HK-2 (cell line): ENCODE results near the gene SLC25A21.
"Not testable (repeated sequence)": the region's sequence is repeated elsewhere in the genome, so short reads cannot be mapped to it uniquely, and the experiment has no call there.

Experiments
- DNase-seq: peaks from one replicate; pipeline ENCODE4 v3.0.0-alpha.2; 2018; ENCODE audit not compliant: unreplicated experiment

The SLC25A21 gene

GRCh38 chr14:36986407-36986806, 186.0 kb downstream of the SLC25A21 start:
- DNase-seq, result no peak

GRCh38 chr14:36981832-36982529, 190.4 kb downstream of the SLC25A21 start:
- DNase-seq, result no peak

GRCh38 chr14:36980413-36980812, 192.0 kb downstream of the SLC25A21 start:
- not testable (repeated sequence) for DNase-seq

- DNase-seq, result no peak
Measured at GRCh38 chr14:36979863-36980262, 192.5 kb downstream of the SLC25A21 start.

GRCh38 chr14:36976571-36977023, 195.8 kb downstream of the SLC25A21 start:
- no peak for DNase-seq

GRCh38 chr14:36975834-36976233, 196.6 kb downstream of the SLC25A21 start:
- DNase-seq, result no peak

- DNase-seq, result no peak
Measured at GRCh38 chr14:36974985-36975384, 197.4 kb downstream of the SLC25A21 start.

GRCh38 chr14:36973806-36974442, 198.5 kb downstream of the SLC25A21 start:
- no peak for DNase-seq

GRCh38 chr14:36971263-36971855, 201.0 kb downstream of the SLC25A21 start:
- DNase-seq, result no peak

- no peak for DNase-seq
Measured at GRCh38 chr14:36967892-36968555, 204.4 kb downstream of the SLC25A21 start.

- DNase-seq, result no peak
Measured at GRCh38 chr14:36955967-36956366, 216.4 kb downstream of the SLC25A21 start.

- no peak for DNase-seq
Measured at GRCh38 chr14:36955376-36955775, 217.0 kb downstream of the SLC25A21 start.

GRCh38 chr14:36952689-36953088, 219.7 kb downstream of the SLC25A21 start:
- DNase-seq, result no peak

GRCh38 chr14:36951380-36951911, 221.0 kb downstream of the SLC25A21 start:
- no peak for DNase-seq

- DNase-seq, result no peak
Measured at GRCh38 chr14:36950812-36951211, 221.6 kb downstream of the SLC25A21 start.

- DNase-seq, result no peak
Measured at GRCh38 chr14:36949371-36949770, 223.0 kb downstream of the SLC25A21 start.

GRCh38 chr14:36948157-36948859, 224.1 kb downstream of the SLC25A21 start:
- DNase-seq, result no peak

- no peak for DNase-seq
Measured at GRCh38 chr14:36947362-36947761, 225.0 kb downstream of the SLC25A21 start.

GRCh38 chr14:36946872-36947271, 225.5 kb downstream of the SLC25A21 start:
- DNase-seq, result no peak

GRCh38 chr14:36944307-36945010, 227.9 kb downstream of the SLC25A21 start:
- no peak for DNase-seq
